GM23248 (cell line): ENCODE measurements around the gene ADAM8. TPM values are rescaled to one million over a fixed set of nuclear protein-coding genes. Genes with fewer than 3 reads are reported as not detected.

Experiments
- DNase-seq: peaks from one replicate; pipeline ENCODE4 v3.0.0-alpha.2; 2015
- H2AFZ ChIP-seq: fragments of 200-600 bp; sonication (generic); 2 replicates; pipeline ENCODE4 v1.6.1; 2016; ENCODE audit warnings: antibody characterized with exemption
- H3F3A ChIP-seq: fragments of 200-600 bp; sonication (generic); 2 replicates; pipeline ENCODE4 v1.6.1; 2016; ENCODE audit warnings: mild to moderate bottlenecking, antibody characterized with exemption, mixed run types; ENCODE audit not compliant: insufficient read depth
- H3K27ac ChIP-seq: fragments of 200-600 bp; sonication (generic); 2 replicates; pipeline ENCODE4 v1.5.1; 2016; ENCODE audit warnings: mild to moderate bottlenecking
- H3K27me3 ChIP-seq: fragments of 200-600 bp; sonication (generic); replicated peaks from 2 replicates; pipeline ENCODE4 v1.6.1; 2016; ENCODE audit warnings: mild to moderate bottlenecking; ENCODE audit not compliant: insufficient read depth
- H3K36me3 ChIP-seq: fragments of 200-600 bp; sonication (generic); 2 replicates; pipeline ENCODE4 v1.6.1; 2016; ENCODE audit warnings: low read depth, mild to moderate bottlenecking
- H3K4me1 ChIP-seq: fragments of 200-600 bp; sonication (generic); 2 replicates; pipeline ENCODE4 v1.6.1; 2016; ENCODE audit warnings: mild to moderate bottlenecking; ENCODE audit not compliant: insufficient read depth
- H3K4me2 ChIP-seq: fragments of 200-600 bp; sonication (generic); one replicate; pipeline ENCODE4 v1.6.1; 2016; ENCODE audit warnings: mild to moderate bottlenecking; ENCODE audit not compliant: unreplicated experiment
- H3K4me3 ChIP-seq: fragments of 200-600 bp; sonication (generic); 2 replicates; pipeline ENCODE4 v1.5.1; 2016; ENCODE audit warnings: mild to moderate bottlenecking
- H3K79me2 ChIP-seq: fragments of 200-600 bp; sonication (generic); 2 replicates; pipeline ENCODE4 v1.6.1; 2016; ENCODE audit warnings: mild to moderate bottlenecking; ENCODE audit not compliant: insufficient read depth
- H3K9ac ChIP-seq: fragments of 200-600 bp; sonication (generic); 2 replicates; pipeline ENCODE4 v1.6.1; 2016; ENCODE audit warnings: mild to moderate bottlenecking
- H3K9me2 ChIP-seq: fragments of 200-600 bp; sonication (generic); 2 replicates; pipeline ENCODE4 v1.6.1; 2016; ENCODE audit warnings: mixed run types, mild to moderate bottlenecking, moderate library complexity; ENCODE audit not compliant: insufficient read depth
- H3K9me3 ChIP-seq: fragments of 200-600 bp; sonication (generic); one replicate; pipeline ENCODE4 v1.6.1; 2017; ENCODE audit warnings: low read depth
- H4K20me1 ChIP-seq: fragments of 200-600 bp; sonication (generic); 2 replicates; pipeline ENCODE4 v1.6.0; 2016; ENCODE audit not compliant: insufficient read depth
- EZH2 ChIP-seq: fragments of 200-600 bp; sonication (generic); IDR thresholded peaks from 2 replicates; pipeline ENCODE4 v1.6.1; 2018; ENCODE audit warnings: antibody characterized with exemption, mild to moderate bottlenecking; ENCODE audit not compliant: insufficient read depth, poor library complexity, severe bottlenecking
- EZH2phosphoT487 ChIP-seq: fragments of 200-600 bp; sonication (generic); IDR thresholded peaks from 2 replicates; pipeline ENCODE4 v1.6.1; 2018; ENCODE audit warnings: antibody characterized with exemption, moderate library complexity, mild to moderate bottlenecking, low read depth; ENCODE audit not compliant: insufficient read depth
- WGBS, 2 experiments: methylation state at CpG; one replicate each; pipeline ENCODE4 v1.1.6; 2015 to 2017; ENCODE audit warnings: low lambda C conversion rate in 2 of 2, low coverage in 1 of 2; ENCODE audit errors: missing lambda C conversion rate in 2 of 2; 5-methylcytosine and 5-hydroxymethylcytosine counted together
- in situ Hi-C: fragments of 300-500 bp; cut with MboI; formaldehyde crosslinking; loops from 2 replicates; pipeline ENCODE4 v1.15.0; 2020
- polyA plus RNA-seq: library from polyadenylated mRNA; unstranded; fragments of >200 nt; fragmentation: Nextera tagmentation; extraction: Ambion mirVana; gene quantifications from 2 replicates; pipeline ENCODE4 v1.2.1, GENCODE V29; 2016
- total RNA-seq: library from RNA; depleted of rRNA; stranded (reverse); fragments of >200 nt; shearing (Covaris generic); gene quantifications from 2 replicates; pipeline ENCODE4 v1.2.3, GENCODE V29; 2014

Gene ADAM8
- total and polyA plus RNA-seq, 2 experiments from 2014 or later, result 0.76 TPM; not detected in 1

- no peak overlapping the region for H3K4me3 ChIP-seq
- DNase-seq, result no peak
- no peaks in the 10 kb centered on the region for H3K36me3 ChIP-seq
- H3K27ac ChIP-seq, result no peak overlapping the region
- H3K4me2 ChIP-seq, result no peak overlapping the region
- WGBS, 2 experiments, result 86 to 89% methylated on average over 19 of the region's 19 CpGs
- H3K79me2 ChIP-seq, result no peaks in the 10 kb centered on the region
- no peaks in the 10 kb centered on the region for H3K27me3 ChIP-seq
- in situ Hi-C loops, result no loop called here
- TF ChIP-seq EZH2phosphoT487, result no peak
- no peak for TF ChIP-seq EZH2
- no peak overlapping the region for H2AFZ ChIP-seq
- H3K9me2 ChIP-seq, result no peaks in the 10 kb centered on the region
- H3K4me1 ChIP-seq, result no peaks in the 10 kb centered on the region
- H3K9me3 ChIP-seq, result no peaks in the 10 kb centered on the region
- no peaks in the 10 kb centered on the region for H4K20me1 ChIP-seq
- H3K9ac ChIP-seq, result no peak overlapping the region
- H3F3A ChIP-seq, result no peaks in the 10 kb centered on the region
Observed at GRCh38 chr10:133270773-133271297, 5.8 kb downstream of the ADAM8 start.

GRCh38 chr10:133270204-133270603 is 6.5 kb downstream of the ADAM8 start:
- no peak for TF ChIP-seq EZH2phosphoT487
- TF ChIP-seq EZH2, result no peak
- H3K9me3 ChIP-seq, result no peaks in the 10 kb centered on the region

GRCh38 chr10:133269367-133269766 is 7.3 kb downstream of the ADAM8 start:
- Histone ChIP-seq H3K4me3 (no peak overlapping the region), H3K27ac (no peak overlapping the region), H3K27me3 (no peaks in the 10 kb centered on the region), H2AFZ (no peak overlapping the region), H3F3A (no peaks in the 10 kb centered on the region), H3K4me2 (no peak overlapping the region), H3K79me2 (no peaks in the 10 kb centered on the region), H3K36me3 (no peaks in the 10 kb centered on the region), H3K9me3 (no peaks in the 10 kb centered on the region), H3K9me2 (no peaks in the 10 kb centered on the region), H3K9ac (no peak overlapping the region), H3K4me1 (no peaks in the 10 kb centered on the region), H4K20me1 (no peaks in the 10 kb centered on the region)
- WGBS, 2 experiments, result 84 to 92% methylated on average over 19 to 21 of the region's 26 CpGs
- TF ChIP-seq EZH2phosphoT487 (no peak), EZH2 (no peak)
- in situ Hi-C loops, result no loop called here
- DNase-seq, result no peak

More at GRCh38 chr10:133270204-133270603, 6.5 kb downstream of the ADAM8 start:
- in situ Hi-C loops, result no loop called here
- Histone ChIP-seq H3K27me3 (no peaks in the 10 kb centered on the region), H3K4me1 (no peaks in the 10 kb centered on the region), H3K79me2 (no peaks in the 10 kb centered on the region), H4K20me1 (no peaks in the 10 kb centered on the region), H3K9ac (no peak overlapping the region), H3F3A (no peaks in the 10 kb centered on the region), H3K9me2 (no peaks in the 10 kb centered on the region), H3K4me3 (no peak overlapping the region), H3K4me2 (no peak overlapping the region), H3K27ac (no peak overlapping the region), H2AFZ (no peak overlapping the region), H3K36me3 (no peaks in the 10 kb centered on the region)
- DNase-seq, result no peak
- WGBS, 2 experiments, result 83 to 85% methylated on average over 20 of the region's 20 CpGs

- no peak for TF ChIP-seq EZH2phosphoT487
- no peak for TF ChIP-seq EZH2
- 80 to 89% methylated on average over 14 to 21 of the region's 22 CpGs for WGBS, 2 experiments
- H3K9me3 ChIP-seq, result no peaks in the 10 kb centered on the region
- H4K20me1 ChIP-seq, result no peaks in the 10 kb centered on the region
- H2AFZ ChIP-seq, result no peak overlapping the region
- no peak overlapping the region for H3K4me3 ChIP-seq
- no peak overlapping the region for H3K27ac ChIP-seq
- H3K9ac ChIP-seq, result no peak overlapping the region
- no peak overlapping the region for H3K4me2 ChIP-seq
- H3K27me3 ChIP-seq, result no peaks in the 10 kb centered on the region
- in situ Hi-C loops, result no loop called here
- no peaks in the 10 kb centered on the region for H3K9me2 ChIP-seq
- no peaks in the 10 kb centered on the region for H3F3A ChIP-seq
- no peaks in the 10 kb centered on the region for H3K4me1 ChIP-seq
- H3K79me2 ChIP-seq, result no peaks in the 10 kb centered on the region
- DNase-seq, result no peak
- no peaks in the 10 kb centered on the region for H3K36me3 ChIP-seq
Observed at GRCh38 chr10:133268532-133268931, 8.1 kb downstream of the ADAM8 start.

GRCh38 chr10:133267829-133268228 is 8.8 kb downstream of the ADAM8 start:
- Histone ChIP-seq H3K9me2 (no peaks in the 10 kb centered on the region), H3K27ac (no peak overlapping the region), H3K36me3 (no peaks in the 10 kb centered on the region), H3K9me3 (no peaks in the 10 kb centered on the region), H3K27me3 (no peaks in the 10 kb centered on the region), H3K4me1 (no peaks in the 10 kb centered on the region), H3K4me2 (no peak overlapping the region), H3K9ac (no peak overlapping the region), H3K79me2 (no peaks in the 10 kb centered on the region), H3K4me3 (no peak overlapping the region), H3F3A (no peaks in the 10 kb centered on the region), H4K20me1 (no peaks in the 10 kb centered on the region), H2AFZ (no peak overlapping the region)
- no peak for TF ChIP-seq EZH2phosphoT487
- TF ChIP-seq EZH2, result no peak
- no peak for DNase-seq
- 95% methylated on average over 18 to 22 of the region's 22 CpGs for WGBS, 2 experiments
- in situ Hi-C loops, result no loop called here
